Smooth muscle cell (in vitro differentiated cells): Measurements from ENCODE around the gene NTF3. TPM values are rescaled to one million over a fixed set of nuclear protein-coding genes. Genes with fewer than 3 reads are reported as not detected.

ENCODE experiments used
- DNase-seq: peaks from one replicate; lab custom pipeline; 2025; ENCODE audit not compliant: unreplicated experiment; lab: John Stamatoyannopoulos, UW
- H2AFZ ChIP-seq: fragments of 200-600 bp; sonication (generic); 2 replicates; pipeline ENCODE4 v1.6.0; 2016; ENCODE audit warnings: antibody characterized with exemption, low read depth, mild to moderate bottlenecking
- H3F3A ChIP-seq: fragments of 200-600 bp; sonication (generic); 2 replicates; pipeline ENCODE4 v1.6.0; 2017; ENCODE audit warnings: antibody characterized with exemption, low read depth
- H3K27ac ChIP-seq: fragments of 200-600 bp; sonication (generic); 2 replicates; pipeline ENCODE4 v1.5.1; 2016; ENCODE audit warnings: low read depth, mild to moderate bottlenecking
- H3K27me3 ChIP-seq: fragments of 200-600 bp; sonication (generic); 2 replicates; pipeline ENCODE4 v1.6.1; 2016; ENCODE audit warnings: low read depth, mild to moderate bottlenecking
- H3K36me3 ChIP-seq: fragments of 200-600 bp; sonication (generic); 2 replicates; pipeline ENCODE4 v1.5.1; 2016; ENCODE audit warnings: low read depth
- H3K4me1 ChIP-seq: fragments of 200-600 bp; sonication (generic); 2 replicates; pipeline ENCODE4 v1.5.1; 2016; ENCODE audit warnings: low read depth
- H3K4me2 ChIP-seq: fragments of 200-600 bp; sonication (generic); 2 replicates; pipeline ENCODE4 v1.6.0; 2016; ENCODE audit warnings: mild to moderate bottlenecking
- H3K4me3 ChIP-seq: fragments of 200-600 bp; sonication (generic); 2 replicates; pipeline ENCODE4 v1.5.1; 2016; ENCODE audit warnings: mild to moderate bottlenecking
- H3K79me2 ChIP-seq: fragments of 200-600 bp; sonication (generic); 2 replicates; pipeline ENCODE4 v1.6.0; 2016; ENCODE audit warnings: low read depth, mild to moderate bottlenecking
- H3K9ac ChIP-seq: fragments of 200-600 bp; sonication (generic); 2 replicates; pipeline ENCODE4 v1.6.0; 2016; ENCODE audit warnings: low read depth
- H3K9me3 ChIP-seq: fragments of 200-600 bp; sonication (generic); replicated peaks from 2 replicates; pipeline ENCODE4 v1.5.1; 2016; ENCODE audit warnings: low read depth
- H4K20me1 ChIP-seq: fragments of 200-600 bp; sonication (generic); 2 replicates; pipeline ENCODE4 v1.6.0; 2016; ENCODE audit warnings: low read depth
- WGBS: methylation state at CpG from one replicate; pipeline ENCODE4 v1.1.7; 2016; ENCODE audit warnings: low lambda C conversion rate; 5-methylcytosine and 5-hydroxymethylcytosine counted together
- polyA plus RNA-seq: library from polyadenylated mRNA; unstranded; fragments of >200 nt; fragmentation: Nextera tagmentation; extraction: Ambion mirVana; gene quantifications from 2 replicates; pipeline ENCODE4 v1.2.1, GENCODE V29; 2016
- total RNA-seq: library from RNA; depleted of rRNA; stranded (reverse); fragments of >200 nt; gene quantifications from 2 replicates; pipeline ENCODE4 v1.2.3, GENCODE V29; 2014
- TF ChIP-seq, protein P1 (sequence below): fragments of 200-600 bp; sonication (generic); IDR thresholded peaks from 2 replicates; pipeline ENCODE4 v1.5.1; 2017; ENCODE audit warnings: borderline replicate concordance, mild to moderate bottlenecking, antibody characterized with exemption; ENCODE audit not compliant: insufficient read depth, poor library complexity, severe bottlenecking

Gene NTF3
- total and polyA plus RNA-seq, 2 experiments from 2014 or later: 1.1 to 3.4 TPM

DNA sequence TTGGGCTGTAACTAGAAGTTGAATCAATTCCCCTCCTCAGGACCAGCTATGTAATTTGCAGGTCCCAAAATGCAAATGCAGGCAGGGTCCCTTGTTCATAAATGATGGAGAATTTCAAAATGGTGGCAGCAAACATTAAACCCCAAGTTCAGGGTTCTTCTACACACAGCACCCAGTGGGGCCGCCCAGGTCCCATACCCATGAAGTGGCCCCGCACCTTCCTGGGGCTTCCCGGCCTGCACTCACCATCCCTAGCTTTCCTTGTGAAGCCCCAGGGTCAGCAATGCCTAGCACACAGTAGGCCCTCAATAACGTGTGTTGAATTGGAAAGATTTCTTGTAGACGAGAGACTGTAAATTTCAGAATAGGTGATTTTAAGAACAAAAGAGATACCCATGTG lies 76.0 kb downstream of the NTF3 start:
- Histone ChIP-seq H3K4me2 (no peak overlapping the region), H3K9me3 (no peaks in the 10 kb centered on the region), H3F3A (no peaks in the 10 kb centered on the region), H3K79me2 (no peaks in the 10 kb centered on the region), H3K9ac (no peak overlapping the region), H3K4me3 (no peak overlapping the region), H3K36me3 (no peaks in the 10 kb centered on the region), H4K20me1 (no peaks in the 10 kb centered on the region), H3K4me1 (no peaks in the 10 kb centered on the region), H3K27me3 (no peaks in the 10 kb centered on the region), H2AFZ (no peak overlapping the region), H3K27ac (no peak overlapping the region)
- TF ChIP-seq, protein P1, sequence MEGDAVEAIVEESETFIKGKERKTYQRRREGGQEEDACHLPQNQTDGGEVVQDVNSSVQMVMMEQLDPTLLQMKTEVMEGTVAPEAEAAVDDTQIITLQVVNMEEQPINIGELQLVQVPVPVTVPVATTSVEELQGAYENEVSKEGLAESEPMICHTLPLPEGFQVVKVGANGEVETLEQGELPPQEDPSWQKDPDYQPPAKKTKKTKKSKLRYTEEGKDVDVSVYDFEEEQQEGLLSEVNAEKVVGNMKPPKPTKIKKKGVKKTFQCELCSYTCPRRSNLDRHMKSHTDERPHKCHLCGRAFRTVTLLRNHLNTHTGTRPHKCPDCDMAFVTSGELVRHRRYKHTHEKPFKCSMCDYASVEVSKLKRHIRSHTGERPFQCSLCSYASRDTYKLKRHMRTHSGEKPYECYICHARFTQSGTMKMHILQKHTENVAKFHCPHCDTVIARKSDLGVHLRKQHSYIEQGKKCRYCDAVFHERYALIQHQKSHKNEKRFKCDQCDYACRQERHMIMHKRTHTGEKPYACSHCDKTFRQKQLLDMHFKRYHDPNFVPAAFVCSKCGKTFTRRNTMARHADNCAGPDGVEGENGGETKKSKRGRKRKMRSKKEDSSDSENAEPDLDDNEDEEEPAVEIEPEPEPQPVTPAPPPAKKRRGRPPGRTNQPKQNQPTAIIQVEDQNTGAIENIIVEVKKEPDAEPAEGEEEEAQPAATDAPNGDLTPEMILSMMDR: no peak
- no peak for DNase-seq
- 95% methylated on average over 5 of the region's 5 CpGs for WGBS

DNA sequence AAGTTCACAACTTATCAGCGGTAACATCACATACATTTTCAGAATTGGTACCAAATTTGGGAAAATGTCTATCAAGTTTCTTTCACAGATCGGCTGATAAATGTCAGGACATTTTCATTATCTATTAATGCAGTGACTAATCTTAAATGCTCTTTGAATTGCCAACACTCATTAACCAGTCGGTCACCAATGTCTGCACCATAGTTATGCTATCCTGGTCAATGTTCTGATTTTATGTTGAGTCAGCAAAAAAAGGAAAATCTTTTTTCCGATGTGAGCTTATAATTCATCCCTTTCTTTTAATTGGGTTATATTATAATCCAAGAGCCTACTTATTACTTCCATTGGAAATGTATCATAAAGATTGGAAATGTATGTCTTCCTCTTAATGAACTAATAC lies 77.2 kb downstream of the NTF3 start:
- TF ChIP-seq, protein P1: no peak
- Histone ChIP-seq H3K9ac (no peak overlapping the region), H3K36me3 (no peaks in the 10 kb centered on the region), H3F3A (no peaks in the 10 kb centered on the region), H3K9me3 (no peaks in the 10 kb centered on the region), H3K27ac (no peak overlapping the region), H3K4me2 (no peak overlapping the region), H2AFZ (no peak overlapping the region), H4K20me1 (no peaks in the 10 kb centered on the region), H3K4me3 (no peak overlapping the region), H3K27me3 (no peaks in the 10 kb centered on the region), H3K4me1 (no peaks in the 10 kb centered on the region), H3K79me2 (no peaks in the 10 kb centered on the region)
- no peak for DNase-seq
- WGBS: 95% methylated on average over 4 of the region's 4 CpGs

DNA sequence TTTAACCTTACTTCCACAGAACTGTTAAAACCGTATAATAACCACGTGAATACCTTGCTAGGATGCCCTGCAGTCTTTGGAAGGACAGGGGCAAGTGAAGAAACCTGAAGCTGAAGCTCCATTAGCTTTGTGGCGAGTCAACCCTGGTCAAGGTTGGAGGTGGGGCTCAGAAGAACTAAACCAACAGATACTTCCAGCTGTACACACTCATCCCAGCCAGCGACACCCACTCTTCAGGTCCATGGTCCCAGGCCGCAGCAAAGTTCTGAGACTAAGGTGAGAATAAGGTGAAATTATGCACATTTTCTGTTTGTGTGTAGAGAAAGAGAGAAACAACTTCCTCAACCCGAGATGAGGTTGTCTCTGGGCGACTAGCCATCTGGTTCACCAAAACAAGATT lies 77.6 kb downstream of the NTF3 start:
- Histone ChIP-seq H3K9ac (no peak overlapping the region), H3K4me2 (no peak overlapping the region), H3K27me3 (no peaks in the 10 kb centered on the region), H3K9me3 (no peaks in the 10 kb centered on the region), H3K4me1 (no peaks in the 10 kb centered on the region), H2AFZ (no peak overlapping the region), H3K27ac (no peak overlapping the region), H4K20me1 (no peaks in the 10 kb centered on the region), H3F3A (no peaks in the 10 kb centered on the region), H3K4me3 (no peak overlapping the region), H3K79me2 (no peaks in the 10 kb centered on the region), H3K36me3 (no peaks in the 10 kb centered on the region)
- DNase-seq: no peak
- TF ChIP-seq, protein P1: no peak
- 97% methylated on average over 7 of the region's 7 CpGs for WGBS

DNA sequence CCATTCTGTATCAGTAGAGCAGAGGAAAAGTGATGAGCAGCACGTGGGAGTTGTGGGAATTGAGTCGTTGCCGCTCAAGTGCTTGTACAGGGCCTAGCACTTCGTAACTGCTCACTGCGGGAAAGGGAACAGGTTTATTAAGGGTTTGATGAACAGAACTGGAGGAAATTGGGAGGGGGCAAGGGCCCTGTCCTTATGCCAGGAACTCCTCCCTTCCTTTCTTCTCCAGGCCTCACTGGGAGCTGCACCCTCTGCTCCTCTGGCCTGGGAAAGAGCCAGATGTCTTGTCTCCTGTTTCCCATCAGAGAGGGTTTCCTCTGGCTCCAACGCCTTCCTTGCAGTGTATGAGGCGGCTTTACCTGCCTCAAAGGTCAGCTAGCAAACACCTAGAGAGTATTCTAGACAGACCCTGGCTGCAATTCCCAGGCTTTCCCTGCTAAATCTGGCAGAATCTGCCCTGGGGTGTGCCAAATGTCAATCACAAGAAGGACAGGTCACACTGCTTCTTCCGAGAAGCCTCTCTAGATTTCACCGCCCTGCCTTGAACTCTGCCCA lies 78.4 kb downstream of the NTF3 start:
- H3K4me2 ChIP-seq: no peak overlapping the region
- TF ChIP-seq, protein P1: no peak
- no peaks in the 10 kb centered on the region for H3K9me3 ChIP-seq
- no peaks in the 10 kb centered on the region for H3K4me1 ChIP-seq
- no peaks in the 10 kb centered on the region for H3K36me3 ChIP-seq
- no peak overlapping the region for H2AFZ ChIP-seq
- H3K27me3 ChIP-seq: no peaks in the 10 kb centered on the region
- whole genome bisulfite sequencing: 82% methylated on average over 9 of the region's 9 CpGs
- no peak for DNase-seq
- no peaks in the 10 kb centered on the region for H4K20me1 ChIP-seq
- H3F3A ChIP-seq: no peaks in the 10 kb centered on the region
- H3K27ac ChIP-seq: no peak overlapping the region
- no peaks in the 10 kb centered on the region for H3K79me2 ChIP-seq
- H3K4me3 ChIP-seq: no peak overlapping the region
- no peak overlapping the region for H3K9ac ChIP-seq
